Hepatocyte (in vitro differentiated cells): Measurements from ENCODE around the gene C9orf43.
"Not testable (repeated sequence)": the region's sequence is repeated elsewhere in the genome, so short reads cannot be mapped to it uniquely, and the experiment has no call there.

ENCODE experiments used
- EZH2 ChIP-seq: fragments of 200-600 bp; sonication (generic); IDR thresholded peaks from 2 replicates; pipeline ENCODE4 v1.6.1; 2016; ENCODE audit warnings: antibody characterized with exemption, mild to moderate bottlenecking, borderline replicate concordance
- TF ChIP-seq, protein P1 (sequence below): fragments of 200-600 bp; sonication (generic); IDR thresholded peaks from 2 replicates; pipeline ENCODE4 v1.5.1; 2016; ENCODE audit warnings: antibody characterized with exemption, mild to moderate bottlenecking; ENCODE audit not compliant: poor library complexity

- TF ChIP-seq, protein P1, sequence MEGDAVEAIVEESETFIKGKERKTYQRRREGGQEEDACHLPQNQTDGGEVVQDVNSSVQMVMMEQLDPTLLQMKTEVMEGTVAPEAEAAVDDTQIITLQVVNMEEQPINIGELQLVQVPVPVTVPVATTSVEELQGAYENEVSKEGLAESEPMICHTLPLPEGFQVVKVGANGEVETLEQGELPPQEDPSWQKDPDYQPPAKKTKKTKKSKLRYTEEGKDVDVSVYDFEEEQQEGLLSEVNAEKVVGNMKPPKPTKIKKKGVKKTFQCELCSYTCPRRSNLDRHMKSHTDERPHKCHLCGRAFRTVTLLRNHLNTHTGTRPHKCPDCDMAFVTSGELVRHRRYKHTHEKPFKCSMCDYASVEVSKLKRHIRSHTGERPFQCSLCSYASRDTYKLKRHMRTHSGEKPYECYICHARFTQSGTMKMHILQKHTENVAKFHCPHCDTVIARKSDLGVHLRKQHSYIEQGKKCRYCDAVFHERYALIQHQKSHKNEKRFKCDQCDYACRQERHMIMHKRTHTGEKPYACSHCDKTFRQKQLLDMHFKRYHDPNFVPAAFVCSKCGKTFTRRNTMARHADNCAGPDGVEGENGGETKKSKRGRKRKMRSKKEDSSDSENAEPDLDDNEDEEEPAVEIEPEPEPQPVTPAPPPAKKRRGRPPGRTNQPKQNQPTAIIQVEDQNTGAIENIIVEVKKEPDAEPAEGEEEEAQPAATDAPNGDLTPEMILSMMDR = not testable (repeated sequence)
- not testable (repeated sequence) for TF ChIP-seq EZH2
Observed at GRCh38 chr9:113437716-113438115, 27.2 kb downstream of the C9orf43 start.
